Ecto neural progenitor cell (in vitro differentiated cells): ENCODE data around the gene MYCL.

ENCODE experiments used
- DNase-seq: peaks from one replicate; pipeline ENCODE4 v3.0.0-alpha.2; 2018; ENCODE audit warnings: low spot score

MYCL gene, protein sequence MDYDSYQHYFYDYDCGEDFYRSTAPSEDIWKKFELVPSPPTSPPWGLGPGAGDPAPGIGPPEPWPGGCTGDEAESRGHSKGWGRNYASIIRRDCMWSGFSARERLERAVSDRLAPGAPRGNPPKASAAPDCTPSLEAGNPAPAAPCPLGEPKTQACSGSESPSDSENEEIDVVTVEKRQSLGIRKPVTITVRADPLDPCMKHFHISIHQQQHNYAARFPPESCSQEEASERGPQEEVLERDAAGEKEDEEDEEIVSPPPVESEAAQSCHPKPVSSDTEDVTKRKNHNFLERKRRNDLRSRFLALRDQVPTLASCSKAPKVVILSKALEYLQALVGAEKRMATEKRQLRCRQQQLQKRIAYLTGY

DNA sequence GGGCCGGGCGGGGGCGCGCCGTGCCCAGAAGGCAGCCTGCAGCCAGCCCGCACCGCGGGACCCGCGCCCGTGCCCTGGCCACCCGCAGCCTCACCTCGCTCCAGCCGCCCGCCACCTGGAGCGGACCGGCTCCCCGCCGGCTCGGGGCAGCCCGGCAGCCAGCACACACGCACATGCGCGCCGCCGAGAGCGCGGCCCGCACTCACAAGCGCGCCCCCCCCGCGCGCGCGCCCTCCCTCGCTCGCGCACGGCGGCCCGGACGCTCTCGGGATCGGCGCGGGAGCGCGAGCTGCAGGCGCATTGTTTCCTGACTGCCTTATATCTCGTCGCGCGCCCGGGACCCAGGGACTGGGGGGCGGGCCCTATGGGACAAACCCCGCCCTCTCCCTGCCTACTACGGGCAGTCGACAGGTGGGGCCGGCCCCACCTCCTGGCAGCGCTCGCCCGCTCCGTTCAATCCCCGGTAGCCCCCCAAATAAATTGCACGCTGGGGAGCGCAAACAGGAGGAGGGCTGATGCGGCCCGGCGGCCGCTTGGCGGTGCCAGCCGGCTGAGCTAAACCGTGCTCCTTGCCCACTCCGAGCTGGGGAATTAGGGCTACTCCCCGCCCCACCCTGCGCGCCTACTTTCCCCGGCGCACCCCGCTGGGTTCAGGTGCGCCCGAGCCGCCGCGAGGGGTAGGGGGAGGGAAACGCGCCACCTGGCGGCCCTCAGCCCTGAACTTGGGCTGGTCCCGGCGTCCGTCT, at the start of gene MYCL:
Gene MYCL (minus strand): TSS at position 204 of the 746 bp plus-strand sequence. CDS start 483 bp downstream, outside the sequence.
- peak; percentile 89 for DNase-seq

DNA sequence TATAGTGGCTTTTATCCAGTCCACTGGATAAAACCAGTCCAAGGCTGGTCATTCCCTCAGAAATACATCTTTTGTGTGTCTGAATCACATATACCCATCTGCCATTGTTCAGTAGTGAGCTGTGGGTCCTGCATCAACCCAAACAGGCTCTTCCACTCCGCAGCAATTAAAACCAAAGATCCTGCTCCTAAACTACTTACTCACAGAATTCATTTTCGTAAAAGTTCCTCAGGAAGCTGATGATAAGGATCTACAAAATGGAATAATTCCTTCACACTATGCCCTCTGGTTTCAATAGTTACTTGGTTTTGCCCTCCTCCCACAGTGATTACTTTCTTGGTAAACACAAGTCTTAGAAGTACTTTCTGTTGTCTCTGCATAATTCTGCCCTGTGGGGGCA, 48.2 kb upstream of the MYCL start:
- DNase-seq: no peak

DNA sequence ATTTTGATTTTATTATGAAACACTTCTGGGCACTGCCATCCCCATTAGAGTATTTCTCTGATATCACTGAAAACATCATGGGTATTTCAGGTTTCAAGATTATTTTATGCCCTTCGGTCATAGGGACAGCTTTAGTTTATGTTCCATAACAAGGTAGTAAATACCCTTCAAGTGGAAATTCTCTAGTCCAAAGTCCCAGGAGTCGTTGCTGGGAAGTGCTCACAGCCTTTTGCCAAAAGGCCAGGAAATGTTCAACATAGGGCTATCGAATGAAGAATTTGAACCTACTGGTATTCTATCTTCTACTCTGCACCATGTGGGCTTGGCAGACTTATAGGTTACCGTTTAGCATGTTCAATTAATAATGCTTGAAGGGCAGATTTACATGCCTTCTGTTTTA, 45.5 kb upstream of the MYCL start:
- DNase-seq: no peak

DNA sequence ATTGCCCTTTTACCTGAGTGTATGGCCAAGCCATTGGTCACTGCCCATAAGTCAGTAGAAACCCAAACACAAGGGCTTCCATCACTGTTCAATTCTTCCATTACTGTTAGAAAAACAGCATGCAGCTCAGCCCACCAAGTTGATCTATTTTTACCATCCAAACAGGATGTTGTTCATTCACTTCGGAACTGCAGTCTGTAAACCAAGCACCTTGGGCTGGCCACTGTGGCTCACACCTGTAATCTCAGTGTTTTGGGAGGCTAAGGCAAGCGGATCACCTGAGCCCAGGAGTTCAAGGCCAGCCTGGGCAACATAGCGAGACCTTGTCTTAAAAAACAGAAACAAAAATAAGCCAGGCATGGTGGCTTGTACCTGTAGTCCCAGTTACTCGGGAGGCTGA, 44.5 kb upstream of the MYCL start:
- no peak for DNase-seq

DNA sequence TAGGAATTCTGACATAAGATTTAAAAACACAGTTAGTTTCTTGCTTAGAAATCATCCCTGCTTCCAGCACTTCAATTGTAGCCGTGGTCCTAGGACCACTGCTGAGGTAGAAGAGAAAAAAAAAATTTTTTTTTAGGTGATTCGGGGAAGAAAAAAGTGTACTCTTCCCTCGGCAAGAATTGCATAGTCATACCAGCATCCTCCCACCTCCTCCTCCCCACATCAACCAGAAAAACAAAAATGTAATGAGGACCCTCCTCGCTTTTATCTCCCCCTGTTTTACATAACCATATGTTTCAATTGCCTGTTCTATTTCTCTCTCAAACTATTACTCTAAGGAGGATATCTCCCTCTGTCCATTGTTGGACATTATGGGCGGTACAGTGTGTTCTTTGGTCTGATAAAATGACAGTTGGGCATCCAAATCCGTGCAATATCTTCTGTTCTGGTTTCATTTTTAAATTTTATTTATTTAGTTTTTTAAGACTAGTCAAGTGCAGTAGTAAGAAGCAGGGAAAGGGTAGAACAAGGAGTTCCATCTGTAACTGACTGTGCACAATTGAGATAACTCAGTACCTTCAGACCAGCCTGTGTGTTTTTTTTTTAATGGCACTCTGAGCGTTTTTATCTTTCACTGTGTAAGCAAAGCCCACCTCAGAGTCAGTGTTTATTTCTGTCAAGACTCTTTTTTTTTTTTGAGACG, 42.8 kb upstream of the MYCL start:
- no peak for DNase-seq

DNA sequence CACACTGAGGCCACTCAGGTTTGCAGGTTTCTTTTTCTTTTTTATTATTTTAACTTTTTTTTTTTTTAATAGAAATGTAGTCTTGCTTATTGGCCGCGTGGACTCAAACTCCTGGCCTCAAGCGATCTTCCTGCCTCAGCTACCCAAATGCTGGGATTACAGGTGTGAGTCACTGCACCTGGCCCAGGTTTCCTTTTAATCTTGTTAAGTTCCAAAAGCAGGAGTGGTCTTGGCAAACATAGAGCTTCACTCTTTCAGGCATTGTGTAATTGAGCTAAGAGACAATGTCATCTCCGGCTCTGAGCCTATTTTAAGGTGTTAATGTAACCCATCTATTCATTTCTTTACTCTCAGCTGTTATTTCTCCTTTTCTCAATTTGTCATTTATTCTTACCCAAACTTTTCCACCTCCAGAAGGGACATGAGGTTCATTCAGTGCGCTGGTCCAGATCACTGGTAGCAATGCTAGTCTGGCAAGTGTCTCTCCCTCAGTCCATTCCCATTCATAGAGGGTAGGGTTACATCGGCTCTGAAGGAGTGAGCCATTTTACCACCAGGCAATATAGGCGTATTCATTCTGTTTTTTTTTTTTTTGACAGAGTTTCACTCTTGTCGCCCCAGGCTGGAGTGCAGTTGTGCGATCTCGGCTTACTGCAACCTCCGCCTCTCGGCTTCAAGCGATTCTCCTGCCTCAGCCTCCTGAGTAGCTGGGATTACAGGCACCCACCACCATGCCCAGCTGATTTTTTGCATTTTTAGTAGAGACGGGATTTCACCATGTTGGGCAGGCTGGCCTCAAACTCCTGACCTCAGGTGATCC, 42.0 kb upstream of the MYCL start:
- no peak for DNase-seq

DNA sequence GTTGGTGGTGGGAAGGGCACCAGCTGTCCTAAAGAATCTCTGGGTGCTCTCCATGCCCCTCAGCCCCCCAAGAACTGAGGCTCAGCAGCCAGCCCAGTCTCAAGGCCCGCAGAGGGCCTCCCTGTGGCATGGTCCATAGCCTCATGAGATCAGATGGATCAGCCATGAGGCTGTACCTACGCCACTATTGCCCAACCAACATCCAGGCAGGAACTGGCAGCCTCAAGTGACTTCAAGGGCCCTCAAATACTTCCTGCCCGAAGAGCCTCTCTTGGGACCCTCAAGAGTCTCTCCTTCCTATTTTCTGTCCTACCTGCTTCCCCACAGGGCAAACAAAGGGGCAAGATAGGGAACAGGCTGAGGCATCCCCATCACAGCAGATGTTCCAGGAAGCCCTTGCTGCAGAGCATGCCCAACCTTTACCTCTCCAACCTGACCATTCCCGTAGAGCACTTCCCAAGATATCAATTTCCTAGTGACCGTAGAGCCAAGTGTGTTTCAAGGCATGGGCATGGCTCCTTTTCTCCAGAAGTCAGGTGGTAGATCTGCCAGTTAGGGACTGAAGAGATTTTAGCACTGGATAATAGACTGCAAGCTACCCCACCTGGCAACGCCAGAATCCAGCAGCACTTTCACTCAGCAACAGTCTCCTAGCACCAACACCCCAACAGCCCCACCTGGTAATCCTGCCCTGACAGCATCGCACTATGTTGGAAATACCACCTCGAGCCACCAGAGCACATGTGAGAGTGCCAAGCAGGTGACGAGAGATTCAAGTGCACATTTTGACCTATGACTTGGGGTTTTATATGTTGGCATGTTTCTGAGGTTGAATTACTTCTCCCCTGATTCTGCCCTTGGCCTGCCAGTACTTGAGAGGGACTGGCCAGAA, 39.5 kb upstream of the MYCL start:
- DNase-seq: no peak

DNA sequence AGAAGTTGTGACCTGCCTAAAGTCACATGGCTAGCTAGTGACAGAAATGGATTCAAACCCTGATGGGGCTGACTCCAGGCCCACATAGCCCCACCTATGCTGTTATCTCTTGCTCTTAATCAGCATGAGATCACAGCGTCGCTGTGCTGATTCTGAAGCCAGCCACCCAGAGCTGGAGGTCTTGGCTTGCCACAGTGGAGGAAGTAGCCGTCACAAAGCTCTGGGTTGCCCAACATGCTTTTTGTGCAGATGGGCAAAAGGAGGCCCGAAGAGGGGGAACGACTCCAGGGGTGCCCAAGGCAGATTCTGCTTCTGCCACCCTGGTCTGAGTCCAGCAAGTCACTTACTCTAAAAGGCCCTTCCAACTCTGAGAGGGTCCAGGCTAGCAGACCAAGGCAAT, 38.5 kb upstream of the MYCL start:
- DNase-seq: no peak

DNA sequence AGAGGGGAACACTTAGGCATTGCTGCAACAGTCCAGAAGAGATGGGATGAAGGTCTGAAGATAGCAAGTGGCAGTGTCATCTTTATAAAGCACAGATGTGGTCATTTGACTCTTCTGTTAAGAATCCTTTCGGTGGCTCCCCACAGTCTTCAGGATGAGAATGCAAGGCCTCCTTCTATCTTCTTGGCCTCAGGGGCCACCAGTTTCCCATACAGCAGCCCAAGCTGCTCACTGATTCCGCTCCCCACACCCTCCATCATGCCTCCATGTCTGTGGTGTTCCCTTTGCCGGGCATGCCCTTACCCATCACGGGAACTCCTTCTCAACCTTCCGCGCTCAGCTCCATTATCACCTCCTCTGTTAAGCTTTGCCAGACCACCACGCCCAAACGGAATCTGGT, 37.1 kb upstream of the MYCL start:
- no peak for DNase-seq

DNA sequence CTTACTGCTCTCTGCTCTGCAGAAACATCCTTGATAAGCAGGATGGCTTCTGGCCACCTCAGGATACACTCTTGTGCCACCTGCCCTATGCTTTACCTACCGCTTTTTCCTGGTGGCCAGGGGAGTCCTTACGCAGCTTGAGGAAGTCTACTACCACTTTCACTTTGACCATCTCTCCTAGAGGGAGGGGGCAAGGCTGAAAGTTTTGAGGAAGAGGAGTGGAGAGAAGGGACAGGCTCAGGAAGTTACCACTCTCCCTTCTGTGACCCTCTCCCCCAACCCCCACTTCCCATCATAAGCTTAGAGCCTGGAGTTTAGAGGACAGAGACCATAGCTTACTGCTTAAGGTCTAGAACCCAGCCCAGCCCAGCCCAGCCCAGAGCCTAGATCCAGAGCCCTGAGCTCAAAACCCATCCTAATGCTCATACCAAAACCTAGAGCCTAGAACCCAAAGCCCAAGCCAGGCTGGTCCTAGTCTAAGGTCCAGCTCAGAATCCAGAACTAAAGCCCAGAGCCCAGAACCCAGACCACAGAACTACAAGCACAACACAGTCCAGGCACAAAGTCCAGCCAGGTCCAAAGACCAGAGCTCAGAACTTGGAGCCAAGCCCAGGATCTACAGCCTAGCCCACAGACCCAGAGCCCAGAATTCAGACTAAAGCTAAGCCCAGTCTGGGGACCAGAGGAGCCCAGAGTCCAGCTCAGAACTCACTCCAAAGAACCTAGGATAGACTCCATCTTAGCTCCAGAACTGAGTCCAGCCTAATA, 35.2 kb upstream of the MYCL start:
- no peak for DNase-seq

DNA sequence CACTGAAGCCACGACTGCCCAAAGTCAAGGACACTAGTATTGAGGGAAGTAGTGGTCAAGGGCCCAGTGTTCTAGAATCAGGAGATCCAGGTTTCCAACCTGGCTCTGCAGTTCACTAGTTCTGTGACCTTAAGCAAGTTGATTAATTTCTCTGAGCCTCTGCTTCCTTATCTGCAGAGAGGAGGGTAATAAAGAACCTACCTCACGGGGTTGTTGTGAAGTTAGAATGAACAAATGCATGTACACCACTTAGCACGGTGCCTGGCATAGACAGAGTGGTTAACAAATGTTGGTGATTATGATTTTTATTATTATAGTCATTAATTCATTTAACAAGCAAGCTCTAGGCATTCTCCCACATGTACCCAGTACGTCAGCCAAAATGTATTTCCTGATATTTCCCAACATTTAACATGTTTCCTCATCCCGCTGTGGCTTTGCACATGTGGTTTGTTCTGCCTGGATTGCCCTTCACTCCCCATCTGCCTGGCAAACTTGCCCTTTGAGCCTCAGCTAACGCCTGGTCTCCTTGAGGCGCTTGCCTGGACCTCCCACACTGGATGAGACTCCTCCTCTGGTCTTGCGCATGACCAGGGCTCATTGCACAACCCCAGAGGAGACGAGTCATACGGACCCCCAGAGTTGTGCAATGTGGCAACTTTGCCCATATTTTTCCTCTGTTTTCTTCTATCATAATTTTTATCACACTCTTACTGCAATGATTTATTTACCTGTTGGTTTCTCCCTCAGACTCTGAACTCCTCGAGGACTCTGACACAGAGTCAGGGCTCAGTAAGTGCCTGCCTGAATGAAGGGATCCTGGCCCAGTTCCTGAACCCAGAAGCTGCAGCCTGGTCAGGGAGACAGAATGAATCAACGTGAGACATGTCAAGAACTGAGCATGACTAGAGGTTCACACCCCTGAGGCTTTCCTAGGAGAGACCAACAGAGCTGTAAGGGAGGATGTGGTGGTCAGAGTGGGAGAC, 32.5 kb upstream of the MYCL start:
- no peak for DNase-seq

DNA sequence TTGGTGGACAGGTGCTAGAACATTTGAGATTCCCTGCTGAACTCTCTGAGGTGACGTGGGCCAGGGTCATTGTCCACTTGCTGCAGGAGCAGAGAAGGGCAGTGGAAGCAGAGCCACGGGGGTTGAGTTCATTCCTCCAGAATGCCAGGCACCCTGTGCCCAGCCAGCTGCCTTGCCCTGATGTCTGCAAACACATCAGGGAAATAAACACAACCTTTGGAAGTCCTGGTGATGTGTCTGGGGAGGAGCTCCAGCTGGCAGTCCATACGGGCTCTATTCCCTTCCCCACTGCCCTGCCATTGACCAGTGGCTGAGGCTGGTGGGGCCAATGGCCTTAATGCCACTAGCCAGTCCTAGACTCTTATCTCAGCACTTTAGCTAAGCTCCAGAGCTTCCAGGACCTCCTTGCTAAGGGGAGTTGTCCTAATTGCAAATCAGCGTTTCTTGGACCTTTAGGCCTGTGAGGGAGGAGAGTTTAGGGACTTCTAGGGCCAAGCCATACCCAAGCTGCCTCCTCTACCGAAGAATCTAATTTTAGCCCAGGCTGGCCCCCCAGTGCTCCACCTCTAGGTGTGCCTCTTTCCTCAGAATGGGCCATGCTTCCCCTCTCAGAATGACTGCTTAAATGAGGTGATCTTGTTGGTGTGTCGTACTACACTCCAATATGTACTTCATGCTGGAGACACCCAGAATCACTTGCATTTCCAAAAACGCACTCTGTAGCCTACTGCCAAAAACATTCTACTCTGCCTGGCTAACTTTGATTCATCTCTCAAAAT, 27.3 kb upstream of the MYCL start:
- no peak for DNase-seq

DNA sequence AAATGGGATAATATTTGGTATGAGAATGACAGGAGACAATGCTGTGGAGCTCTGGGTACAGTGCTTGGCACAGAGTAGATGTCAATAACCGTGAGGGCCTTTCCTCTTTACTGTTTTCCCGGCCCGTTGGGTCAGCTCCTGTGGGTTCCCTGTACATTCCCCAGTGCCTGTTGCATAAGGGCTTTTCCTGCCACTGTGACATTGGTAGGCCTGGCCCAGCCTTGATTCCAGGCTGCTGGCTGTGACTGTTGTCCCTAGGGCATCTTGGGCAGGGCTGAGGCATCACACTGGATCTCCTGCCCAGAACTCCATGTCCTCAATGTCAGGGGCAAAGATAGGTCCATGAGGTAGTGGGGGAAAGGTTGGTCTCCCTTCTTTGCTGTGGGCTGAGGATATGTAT, 25.8 kb upstream of the MYCL start:
- no peak for DNase-seq

DNA sequence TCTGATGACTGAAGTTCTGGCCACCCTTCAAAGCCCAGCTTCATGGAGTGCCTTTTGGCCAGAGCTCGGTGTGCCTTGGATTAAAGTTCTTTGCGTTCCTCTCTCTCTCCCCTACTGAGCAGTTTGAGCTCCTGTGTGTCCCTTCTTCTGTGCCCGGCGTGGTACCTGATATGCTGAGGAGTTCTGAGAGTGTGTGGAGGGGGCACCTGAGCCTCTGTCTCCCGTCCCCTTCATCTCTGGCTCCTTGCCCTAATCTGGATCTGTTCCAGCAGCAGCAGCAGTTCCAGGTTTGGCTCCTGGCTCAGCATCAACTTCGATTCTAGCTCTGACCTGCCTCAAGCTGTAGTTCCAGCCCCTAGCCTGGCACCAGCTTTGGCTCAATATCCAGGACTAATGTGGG, 25.1 kb upstream of the MYCL start:
- DNase-seq: no peak

DNA sequence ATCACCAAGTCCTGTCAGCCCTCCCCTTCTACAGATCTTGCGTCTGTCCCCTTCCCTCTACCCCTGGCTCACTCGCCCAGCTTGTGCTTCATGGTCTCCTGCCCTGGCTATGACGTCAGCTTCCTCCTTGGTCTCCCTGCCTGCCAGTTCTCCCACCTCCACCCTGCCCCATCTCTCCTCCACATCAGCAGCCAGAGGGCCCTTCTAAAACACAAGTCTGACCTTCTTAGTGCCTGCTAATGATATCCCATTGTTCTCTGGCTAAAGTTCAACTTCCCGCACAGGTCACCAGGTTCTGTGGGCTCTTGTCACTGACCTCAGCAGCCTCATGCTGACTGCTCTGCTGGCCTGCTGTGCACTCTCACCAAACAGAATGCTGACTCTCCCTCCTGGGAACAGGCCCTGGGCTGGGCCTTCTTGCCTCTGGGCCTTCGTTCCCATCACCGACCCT, 24.7 kb upstream of the MYCL start:
- DNase-seq: no peak

DNA sequence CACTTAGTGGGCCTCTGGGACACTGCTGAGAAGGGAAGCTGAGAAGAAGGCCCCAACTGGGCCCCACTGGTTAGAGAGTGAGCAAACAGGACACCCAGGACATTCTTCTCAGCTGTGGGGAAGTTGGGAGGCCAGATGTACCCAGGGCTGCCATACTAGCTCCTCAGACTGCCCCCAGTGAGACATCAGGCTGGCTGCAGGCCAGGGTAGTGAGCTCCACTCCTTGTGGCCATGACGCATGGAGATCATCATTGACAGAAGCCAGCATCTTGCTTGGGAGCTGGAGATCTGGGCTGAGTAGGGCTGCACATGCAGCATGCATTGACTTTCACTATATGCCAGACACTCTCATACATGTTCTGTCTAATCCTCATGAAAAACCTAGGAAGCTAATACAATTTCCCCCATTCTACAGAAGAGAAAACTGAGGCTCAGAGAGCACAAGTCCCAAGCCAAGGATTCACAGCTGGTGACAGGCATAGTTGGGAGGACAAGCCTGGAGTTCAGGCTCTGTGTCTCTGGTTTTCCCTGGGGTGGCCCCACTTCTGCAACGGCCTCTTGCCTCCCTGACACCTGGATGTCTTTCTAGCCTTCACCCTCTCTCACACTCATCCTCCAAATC, 24.1 kb upstream of the MYCL start:
- DNase-seq: no peak

DNA sequence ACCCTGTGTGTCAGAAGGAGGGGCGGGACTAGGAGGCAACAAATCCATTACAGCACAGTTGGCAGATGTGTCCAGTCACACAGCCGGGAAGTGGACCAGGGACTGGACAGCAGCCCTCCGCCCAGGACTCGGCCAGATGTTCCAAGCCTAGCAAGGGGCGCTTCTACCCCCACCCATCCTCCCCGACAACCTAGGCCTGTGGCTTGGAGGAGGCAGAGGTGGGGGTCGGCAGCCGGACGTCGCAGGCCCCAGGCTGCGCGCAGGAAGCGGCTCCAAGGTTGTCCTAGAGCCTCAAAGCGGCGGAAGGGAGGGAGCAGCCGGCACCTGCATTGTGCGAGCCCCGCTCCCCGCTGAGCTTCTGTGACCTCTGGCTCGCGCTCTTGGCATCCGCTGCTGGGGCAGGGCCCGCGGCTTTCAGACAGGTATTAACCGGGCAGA, 20.6 kb upstream of the MYCL start:
- DNase-seq: peak; percentile 83

DNA sequence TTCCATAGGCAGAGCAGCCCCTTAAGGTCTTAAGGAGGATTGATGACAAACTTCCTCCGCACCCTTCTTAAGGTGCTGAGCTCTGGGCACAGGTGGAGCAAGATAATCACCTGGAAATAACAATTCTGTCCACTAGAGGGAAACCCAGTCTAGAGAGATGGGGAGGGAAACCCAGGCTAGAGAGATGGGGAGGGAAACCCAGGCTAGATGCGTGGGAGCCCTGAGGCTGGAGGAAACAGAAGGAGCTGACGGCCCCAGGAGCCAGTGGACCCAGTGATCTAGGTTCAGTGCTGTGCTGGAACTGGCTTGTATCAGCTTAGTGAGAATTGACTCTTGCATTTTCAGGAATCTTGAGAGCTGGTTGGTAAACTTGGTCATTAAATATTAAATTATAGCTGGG, 17.8 kb upstream of the MYCL start:
- DNase-seq: no peak
